Immature natural killer cell (primary cell): Measurements from ENCODE around the gene ZNG1B. TPM values are rescaled to one million over a fixed set of nuclear protein-coding genes. Genes with fewer than 3 reads are reported as not detected.
"Not testable (repeated sequence)": the region's sequence is repeated elsewhere in the genome, so short reads cannot be mapped to it uniquely, and the experiment has no call there.

ENCODE experiments used
- DNase-seq, 3 donors: peaks; one replicate each; pipeline ENCODE4 v3.0.0; 2022; ENCODE audit warnings: mixed read lengths in 1 of 3
- H3K27ac Mint-ChIP-seq, 6 donors: one replicate each; pipeline ENCODE4 v1.8.0; 2020; ENCODE audit warnings: mixed read lengths in 6 of 6, mild to moderate bottlenecking in 5 of 6, inconsistent platforms in 4 of 6, moderate library complexity in 3 of 6
- H3K27me3 Mint-ChIP-seq, 3 donors: one replicate each; pipeline ENCODE4 v1.8.0; 2020 to 2021; ENCODE audit warnings: low read depth in 3 of 3, mild to moderate bottlenecking in 3 of 3, mixed read lengths in 3 of 3, moderate library complexity in 3 of 3, inconsistent platforms in 1 of 3
- H3K36me3 Mint-ChIP-seq, 3 donors: one replicate each; pipeline ENCODE4 v1.8.0; 2020; ENCODE audit warnings: mixed read lengths in 3 of 3, inconsistent platforms in 2 of 3, mild to moderate bottlenecking in 2 of 3
- H3K4me1 Mint-ChIP-seq, 2 donors: one replicate each; pipeline ENCODE4 v1.8.0; 2020; ENCODE audit warnings: inconsistent platforms in 2 of 2, mild to moderate bottlenecking in 2 of 2, mixed read lengths in 2 of 2, moderate library complexity in 1 of 2
- H3K4me3 Mint-ChIP-seq, 5 donors: one replicate each; pipeline ENCODE4 v1.8.0; 2020; ENCODE audit warnings: mild to moderate bottlenecking in 5 of 5, mixed read lengths in 5 of 5, inconsistent platforms in 3 of 5, moderate library complexity in 3 of 5
- H3K9me3 Mint-ChIP-seq, 6 donors: one replicate each; pipeline ENCODE4 v1.8.0; 2020; ENCODE audit warnings: mild to moderate bottlenecking in 6 of 6, mixed read lengths in 6 of 6, inconsistent platforms in 4 of 6, moderate library complexity in 3 of 6
- polyA plus RNA-seq, 3 donors: library from polyadenylated mRNA; unstranded; fragments of 300-500 nt; fragmentation: Illumina TruSeq; gene quantifications; one replicate each; pipeline ENCODE4 v1.2.3, GENCODE V29; 2021

The ZNG1B gene
- polyA plus RNA-seq, 3 donors from 2014 or later: 15.2 to 24.9 (median 22.4) TPM

- not testable (repeated sequence) for H3K9me3 Mint-ChIP-seq, DNase-seq, H3K27me3 Mint-ChIP-seq, H3K4me3 Mint-ChIP-seq, H3K4me1 Mint-ChIP-seq, H3K36me3 Mint-ChIP-seq
- peak overlapping the region in 1 of 6 donors; percentile 23 for H3K27ac Mint-ChIP-seq
These were observed 79.5 kb downstream of the ZNG1B start for GRCh38 chr2:113517025-113517424.

DNA sequence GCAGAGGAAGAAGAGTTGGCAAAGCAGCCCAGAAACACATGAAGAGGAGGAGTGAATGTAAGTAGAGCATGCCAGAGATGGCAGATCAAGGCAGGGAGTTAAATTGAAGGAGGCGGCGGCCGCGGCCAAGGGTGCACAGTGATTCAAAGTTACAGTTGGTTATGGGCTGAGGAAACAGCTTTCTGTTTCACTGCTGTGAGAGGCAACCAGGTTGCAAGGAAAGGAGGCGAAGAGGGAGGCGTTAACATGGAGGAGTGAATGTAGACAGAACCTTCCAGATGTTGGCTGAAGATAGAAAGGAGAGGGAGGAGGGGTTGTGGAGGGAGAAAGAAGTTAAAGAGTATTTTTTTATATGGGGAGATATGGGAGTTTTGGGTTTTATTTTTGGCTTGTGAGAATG lies 83.3 kb downstream of the ZNG1B start:
- not testable (repeated sequence) for DNase-seq, H3K36me3 Mint-ChIP-seq, H3K27me3 Mint-ChIP-seq, H3K4me1 Mint-ChIP-seq, H3K27ac Mint-ChIP-seq, H3K4me3 Mint-ChIP-seq, H3K9me3 Mint-ChIP-seq

GRCh38 chr2:113521492-113521891 lies 84.0 kb downstream of the ZNG1B start:
- H3K9me3 Mint-ChIP-seq, H3K27me3 Mint-ChIP-seq, DNase-seq, H3K27ac Mint-ChIP-seq, H3K4me3 Mint-ChIP-seq, H3K36me3 Mint-ChIP-seq, H3K4me1 Mint-ChIP-seq: not testable (repeated sequence)

GRCh38 chr2:113524986-113525385 lies 87.5 kb downstream of the ZNG1B start:
- not testable (repeated sequence) for H3K4me3 Mint-ChIP-seq, H3K36me3 Mint-ChIP-seq, H3K4me1 Mint-ChIP-seq, H3K27me3 Mint-ChIP-seq, DNase-seq, H3K9me3 Mint-ChIP-seq, H3K27ac Mint-ChIP-seq

DNA sequence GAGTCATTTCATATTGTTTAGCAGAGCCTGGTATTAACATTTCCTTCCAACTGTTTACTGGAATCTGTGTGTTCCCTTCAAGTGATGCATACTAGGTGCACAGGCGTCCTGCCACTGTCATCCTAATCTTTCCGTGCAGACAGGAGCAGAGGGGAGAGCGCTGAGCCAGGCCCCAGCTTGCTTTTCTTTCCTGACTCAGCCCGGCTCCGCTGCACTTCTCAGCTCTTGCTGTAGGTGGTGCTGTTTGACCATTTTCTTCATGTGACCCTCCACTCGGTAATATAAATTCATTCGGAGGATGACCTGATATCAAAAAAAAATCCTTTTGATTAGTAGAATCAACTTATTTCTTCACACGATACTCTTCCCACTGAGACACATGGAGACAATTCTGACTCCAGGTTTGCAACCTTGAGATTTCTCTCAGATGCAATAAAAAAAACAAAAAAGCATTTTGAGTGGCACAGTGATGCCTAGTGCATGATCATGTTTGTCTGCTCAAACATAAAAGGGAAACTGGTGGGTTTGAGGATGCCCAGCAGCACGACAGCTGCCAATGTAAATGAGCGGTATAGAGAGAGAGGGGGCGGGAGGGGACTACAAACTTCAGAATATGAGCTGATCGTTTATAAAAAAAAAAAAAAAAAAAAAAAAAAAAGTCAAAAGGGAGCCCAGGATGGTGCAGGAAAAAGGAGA lies 90.0 kb downstream of the ZNG1B start:
- DNase-seq: peak; percentile 17 to 46 (median 28)
- not testable (repeated sequence) for H3K27me3 Mint-ChIP-seq, H3K27ac Mint-ChIP-seq, H3K9me3 Mint-ChIP-seq, H3K4me1 Mint-ChIP-seq, H3K36me3 Mint-ChIP-seq, H3K4me3 Mint-ChIP-seq

GRCh38 chr2:113528126-113528525 lies 90.6 kb downstream of the ZNG1B start:
- H3K4me3 Mint-ChIP-seq, H3K27me3 Mint-ChIP-seq, H3K36me3 Mint-ChIP-seq: not testable (repeated sequence)

DNA sequence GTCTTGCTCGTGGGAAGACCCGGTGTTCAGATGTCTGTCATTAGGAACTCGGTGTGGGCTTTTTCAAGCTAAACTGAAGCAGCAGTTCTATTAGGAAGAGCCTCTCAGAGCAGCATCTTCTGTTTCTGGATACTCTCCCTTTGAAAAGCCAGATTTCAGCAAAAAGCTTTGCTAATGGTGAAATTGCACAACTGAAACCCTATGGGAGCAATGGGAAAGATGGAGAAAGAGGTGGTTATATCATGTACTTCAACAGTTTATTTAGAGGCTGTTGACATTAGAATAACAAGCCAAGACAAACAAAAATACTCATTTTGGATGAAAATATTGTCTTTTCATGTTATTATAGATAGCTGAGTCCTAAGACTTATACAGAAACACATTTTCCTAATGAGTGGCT lies 91.4 kb downstream of the ZNG1B start:
- H3K9me3 Mint-ChIP-seq, H3K27ac Mint-ChIP-seq, H3K27me3 Mint-ChIP-seq, DNase-seq, H3K36me3 Mint-ChIP-seq, H3K4me1 Mint-ChIP-seq, H3K4me3 Mint-ChIP-seq: not testable (repeated sequence)

More at GRCh38 chr2:113528126-113528525, 90.6 kb downstream of the ZNG1B start:
- H3K27ac Mint-ChIP-seq, DNase-seq, H3K9me3 Mint-ChIP-seq, H3K4me1 Mint-ChIP-seq: not testable (repeated sequence)

- not testable (repeated sequence) for H3K27me3 Mint-ChIP-seq, H3K36me3 Mint-ChIP-seq, H3K4me1 Mint-ChIP-seq, H3K9me3 Mint-ChIP-seq, H3K27ac Mint-ChIP-seq, DNase-seq, H3K4me3 Mint-ChIP-seq
These were observed 95.5 kb downstream of the ZNG1B start for GRCh38 chr2:113532991-113533390.

- not testable (repeated sequence) for H3K4me1 Mint-ChIP-seq, H3K27ac Mint-ChIP-seq, H3K27me3 Mint-ChIP-seq, H3K4me3 Mint-ChIP-seq, DNase-seq, H3K9me3 Mint-ChIP-seq, H3K36me3 Mint-ChIP-seq
These were observed 99.1 kb downstream of the ZNG1B start for GRCh38 chr2:113536573-113536972.

GRCh38 chr2:113540834-113541203 lies 103.3 kb downstream of the ZNG1B start:
- H3K36me3 Mint-ChIP-seq, H3K27ac Mint-ChIP-seq, H3K4me1 Mint-ChIP-seq, DNase-seq, H3K27me3 Mint-ChIP-seq, H3K9me3 Mint-ChIP-seq: not testable (repeated sequence)
- peak overlapping the region; percentile 68 to 82 (median 79) for H3K4me3 Mint-ChIP-seq

GRCh38 chr2:113541204-113541975 lies 103.9 kb downstream of the ZNG1B start:
- H3K4me1 Mint-ChIP-seq, H3K27me3 Mint-ChIP-seq, H3K36me3 Mint-ChIP-seq, H3K9me3 Mint-ChIP-seq: not testable (repeated sequence)
- Mint-ChIP-seq H3K4me3 (peak overlapping the region; percentile 68 to 82 (median 79)), H3K27ac (peak overlapping the region in 1 of 6 donors; percentile 62)
- DNase-seq: peak; percentile 9 to 32 (median 12)

DNA sequence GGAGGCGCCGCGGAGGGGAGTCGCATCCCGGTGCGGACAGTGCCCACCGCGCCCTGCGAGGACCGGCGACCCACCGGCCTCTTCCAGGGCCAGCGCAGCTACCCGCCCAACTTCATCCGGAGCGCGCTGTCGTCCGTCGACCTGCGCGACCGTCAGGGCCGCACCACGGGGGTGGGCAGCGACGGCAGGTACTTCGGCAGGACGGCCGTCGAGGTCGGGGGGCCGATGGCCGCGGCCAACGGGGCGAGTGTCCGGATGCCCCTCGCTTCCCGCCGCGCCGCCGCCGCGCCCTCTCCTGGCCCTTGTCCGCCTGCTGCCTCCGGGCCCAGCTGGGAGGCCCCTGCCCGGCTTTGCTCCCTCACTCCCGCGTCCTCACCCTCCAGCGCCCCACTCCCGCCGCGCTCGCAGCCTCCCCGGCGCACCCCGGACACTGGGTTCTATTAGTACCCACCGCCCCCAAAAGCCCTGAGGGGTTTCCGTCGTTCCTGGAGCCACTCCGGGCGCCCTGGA lies 104.5 kb downstream of the ZNG1B start:
- H3K27ac Mint-ChIP-seq, H3K4me1 Mint-ChIP-seq, H3K27me3 Mint-ChIP-seq, H3K36me3 Mint-ChIP-seq, H3K9me3 Mint-ChIP-seq: not testable (repeated sequence)
- DNase-seq: peak in 1 of 3 donors; percentile 12
- peak overlapping the region in 4 of 5 donors; percentile 81 to 92 (median 82) for H3K4me3 Mint-ChIP-seq

GRCh38 chr2:113542529-113542928 lies 105.0 kb downstream of the ZNG1B start:
- H3K4me3 Mint-ChIP-seq: peak overlapping the region; percentile 79 to 92 (median 82)
- H3K36me3 Mint-ChIP-seq, H3K9me3 Mint-ChIP-seq, H3K4me1 Mint-ChIP-seq, H3K27me3 Mint-ChIP-seq, DNase-seq: not testable (repeated sequence)
- H3K27ac Mint-ChIP-seq: peak overlapping the region in 1 of 6 donors; percentile 65
